HCT116 (cell line): Measurements from ENCODE around the gene RAET1L. TPM values are rescaled to one million over a fixed set of nuclear protein-coding genes. Genes with fewer than 3 reads are reported as not detected.

ENCODE experiments used
- ATAC-seq: fragments of 200-7000 bp; cut with Tn5 transposase; 2 replicates; pipeline ENCODE4 v1.9.1; 2020; ENCODE audit warnings: mild to moderate bottlenecking, moderate library complexity
- BruUV-seq: library from RNA; stranded (reverse); fragments of 400-500 nt; replicated peaks from 2 replicates; lab custom pipeline; 2021; lab: Mats Ljungman, UMichigan
- CTCF ChIA-PET: fragments of 300-600 bp; sonication (Branson Sonifier 250); formaldehyde crosslinking; loops from one replicate; lab custom pipeline; 2021; ENCODE audit warnings: antibody characterized with exemption; lab: Charles Lee
- POLR2A ChIA-PET: fragments of 300-600, 350-600 bp; sonication (Branson Sonifier 250); formaldehyde crosslinking; loops from one replicate; lab custom pipeline; 2021; ENCODE audit warnings: antibody characterized with exemption; lab: Charles Lee
- RAD21 ChIA-PET, 2 experiments: fragments of 300-600 bp; sonication (Branson Sonifier 250); formaldehyde crosslinking; loops; one replicate each; lab custom pipeline; 2023; ENCODE audit warnings: low total read pairs in 2 of 2; ENCODE audit not compliant: uncharacterized antibody in 2 of 2, unreplicated experiment in 2 of 2, low non-redundant PET in 1 of 2; lab: Charles Lee
- DNase-seq: peaks from one replicate; pipeline ENCODE4 v3.0.0-alpha.2; 2010; ENCODE audit warnings: low read depth, low spot score
- H2AFZ ChIP-seq: fragments of 200-600 bp; shearing (Covaris generic), sonication (generic); 2 replicates; pipeline ENCODE4 v1.6.1; 2017; ENCODE audit warnings: low read depth, mixed run types, mixed read lengths, antibody characterized with exemption, low read length; ENCODE audit not compliant: poor library complexity, severe bottlenecking
- H3K27ac ChIP-seq: 2 replicates; pipeline ENCODE4 v1.5.1; 2012; ENCODE audit warnings: low read depth, low read length
- H3K27me3 ChIP-seq: fragments of 200-600 bp; sonication (generic); 2 replicates; pipeline ENCODE4 v1.6.1; 2016; ENCODE audit warnings: mixed run types, low read length, mixed read lengths; ENCODE audit not compliant: insufficient read depth
- H3K36me3 ChIP-seq, 2 experiments: fragments of 200-500 bp in 1 of 2; fragments of 200-600 bp in 1 of 2; sonication (Bioruptor generic) in 1 of 2; sonication (generic) in 1 of 2; 2 replicates each; pipeline versions ENCODE4 v1.5.1 to v1.6.1; 2014 to 2016; ENCODE audit warnings: low read length in 2 of 2, inconsistent platforms in 1 of 2, mixed read lengths in 1 of 2, mixed run types in 1 of 2; ENCODE audit not compliant: insufficient read depth in 2 of 2, control insufficient read depth in 1 of 2
- H3K4me1 ChIP-seq, 2 experiments: fragments of 200-600 bp in 1 of 2; sonication (generic) in 1 of 2; 2 replicates each; pipeline versions ENCODE4 v1.5.1 to v1.6.1; 2012 to 2017; ENCODE audit warnings: low read length in 2 of 2, inconsistent platforms in 1 of 2, mild to moderate bottlenecking in 1 of 2, mixed read lengths in 1 of 2, mixed run types in 1 of 2, moderate library complexity in 1 of 2; ENCODE audit not compliant: insufficient read depth in 2 of 2, control insufficient read depth in 1 of 2
- H3K4me2 ChIP-seq: fragments of 200-600 bp; sonication (generic); 2 replicates; pipeline ENCODE4 v1.6.1; 2017; ENCODE audit warnings: mixed run types, low read length, mixed read lengths
- H3K4me3 ChIP-seq, 2 experiments: fragments of 200-600 bp in 1 of 2; sonication (generic) in 1 of 2; replicated peaks in 1 of 2; 2 replicates each; pipeline ENCODE4 v1.5.1; 2011 to 2016; ENCODE audit warnings: low read length in 2 of 2, control low read depth in 1 of 2, low read depth in 1 of 2, mild to moderate bottlenecking in 1 of 2, mixed read lengths in 1 of 2, mixed run types in 1 of 2
- H3K79me2 ChIP-seq: fragments of 200-600 bp; sonication (generic); 2 replicates; pipeline ENCODE4 v1.6.1; 2017; ENCODE audit warnings: mild to moderate bottlenecking, mixed run types, low read length, moderate library complexity, mixed read lengths; ENCODE audit not compliant: insufficient read depth
- H3K9ac ChIP-seq: fragments of 200-600 bp; sonication (generic); 2 replicates; pipeline ENCODE4 v1.6.1; 2016; ENCODE audit warnings: low read length, mixed read lengths
- H3K9me2 ChIP-seq: fragments of 200-600 bp; sonication (generic), shearing (Covaris generic); 2 replicates; pipeline ENCODE4 v1.6.1; 2017; ENCODE audit warnings: mixed run types, mild to moderate bottlenecking, moderate library complexity; ENCODE audit not compliant: insufficient read depth
- H3K9me3 ChIP-seq, 2 experiments: fragments of 200-500 bp in 1 of 2; fragments of 200-600 bp in 1 of 2; sonication (Bioruptor generic) in 1 of 2; sonication (generic) in 1 of 2; 2 replicates each; pipeline ENCODE4 v1.6.1; 2014 to 2017; ENCODE audit warnings: low read length in 2 of 2, mixed read lengths in 2 of 2, inconsistent platforms in 1 of 2, low read depth in 1 of 2, mild to moderate bottlenecking in 1 of 2, mixed run types in 1 of 2, moderate library complexity in 1 of 2; ENCODE audit not compliant: control insufficient read depth in 1 of 2, insufficient read depth in 1 of 2
- H4K20me1 ChIP-seq: fragments of 200-600 bp; sonication (generic), shearing (Covaris generic); 2 replicates; pipeline ENCODE4 v1.6.1; 2017; ENCODE audit warnings: mixed run types, mild to moderate bottlenecking, moderate library complexity; ENCODE audit not compliant: insufficient read depth
- ATF3 ChIP-seq: IDR thresholded peaks from 2 replicates; pipeline ENCODE4 v1.6.1; 2012
- CBX3 ChIP-seq: IDR thresholded peaks from 2 replicates; pipeline ENCODE4 v1.6.1; 2012; ENCODE audit warnings: low read depth
- CEBPB ChIP-seq: IDR thresholded peaks from 2 replicates; pipeline ENCODE4 v1.6.1; 2012; ENCODE audit warnings: low read depth
- ELF1 ChIP-seq: IDR thresholded peaks from 2 replicates; pipeline ENCODE4 v1.6.1; 2012; ENCODE audit warnings: low read depth, borderline replicate concordance
- EZH2 ChIP-seq: fragments of 200-600 bp; sonication (generic); IDR thresholded peaks from 2 replicates; pipeline ENCODE4 v1.6.1; 2017; ENCODE audit warnings: antibody characterized with exemption, mixed run types
- POLR2A ChIP-seq: IDR thresholded peaks from 2 replicates; pipeline ENCODE4 v1.7.0; 2011; ENCODE audit warnings: borderline replicate concordance; ENCODE audit not compliant: insufficient read depth, insufficient read length; ENCODE audit errors: extremely low read depth
- POLR2AphosphoS5 ChIP-seq: IDR thresholded peaks from 2 replicates; pipeline ENCODE4 v1.6.1; 2011; ENCODE audit warnings: mild to moderate bottlenecking, low read depth, low read length, moderate library complexity
- SIN3A ChIP-seq: IDR thresholded peaks from 2 replicates; pipeline ENCODE4 v1.6.1; 2012; ENCODE audit warnings: low read depth
- SP1 ChIP-seq: IDR thresholded peaks from 2 replicates; pipeline ENCODE4 v1.6.1; 2012; ENCODE audit warnings: low read depth
- YY1 ChIP-seq: IDR thresholded peaks from 2 replicates; pipeline ENCODE4 v1.6.1; 2011; ENCODE audit warnings: low read length, low read depth, moderate library complexity, mild to moderate bottlenecking; ENCODE audit not compliant: insufficient replicate concordance; ENCODE audit errors: extremely low read depth
- ZFX ChIP-seq: fragments of 450-650 bp; IDR thresholded peaks from 2 replicates; pipeline ENCODE4 v1.6.1; 2017
- intact Hi-C: fragments of 100-400 bp; cut with micrococcal nuclease; formaldehyde crosslinking; loops from 2 replicates; pipeline ENCODE4 v1.10.0; 2022
- total RNA-seq: library from RNA; stranded (reverse); gene quantifications from one replicate; pipeline ENCODE4 v1.2.1, GENCODE V29; 2021; ENCODE audit not compliant: unreplicated experiment
- TF ChIP-seq, protein P1 (sequence below): IDR thresholded peaks from 2 replicates; pipeline ENCODE4 v1.6.1; 2012

Gene RAET1L
- total RNA-seq, 1 experiment from 2014 or later = 1.5 TPM

DNA sequence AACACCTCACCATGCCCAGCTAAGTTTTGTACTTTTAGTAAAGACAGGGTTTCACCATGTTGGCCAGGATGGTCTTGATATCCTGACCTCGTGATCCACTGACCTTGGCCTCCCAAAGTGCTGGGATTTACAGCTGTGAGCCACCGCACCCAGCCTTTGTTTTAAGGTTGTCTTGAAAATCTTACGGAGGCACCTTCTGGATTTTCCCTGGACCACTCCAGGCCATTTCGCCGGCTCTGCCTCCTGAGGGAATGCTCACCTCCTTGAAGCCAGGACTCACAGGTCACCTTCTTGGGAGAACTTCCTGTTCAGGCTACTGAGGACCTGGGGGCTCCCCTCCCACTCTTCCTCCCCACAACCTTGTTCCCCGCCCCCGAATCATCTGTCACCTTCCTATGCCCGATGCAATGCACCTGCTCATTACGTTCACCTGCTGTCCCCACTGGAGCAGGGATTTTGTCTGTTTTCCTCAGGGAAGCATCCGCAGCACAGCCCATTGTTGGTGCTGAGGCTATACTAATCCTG is 19.4 kb upstream of the RAET1L start:
- no peak overlapping the region for H3K4me3 ChIP-seq
- no peaks in the 10 kb centered on the region for H3K27me3 ChIP-seq
- H3K9ac ChIP-seq = no peak overlapping the region
- H3K9me3 ChIP-seq = no peaks in the 10 kb centered on the region
- no peaks in the 10 kb centered on the region for H3K36me3 ChIP-seq
- no peaks in the 10 kb centered on the region for H4K20me1 ChIP-seq
- no peak overlapping the region for H3K4me2 ChIP-seq
- H2AFZ ChIP-seq = no peak overlapping the region
- ChIA-PET POLR2A (no interaction called here), RAD21 (no interaction called here), CTCF (no interaction called here)
- ATAC-seq (no peak), DNase-seq (no peak)
- BruUV-seq = no TSS peak
- intact Hi-C loops = no loop called here
- no peaks in the 10 kb centered on the region for H3K9me2 ChIP-seq
- no peaks in the 10 kb centered on the region for H3K79me2 ChIP-seq
- H3K27ac ChIP-seq = no peak overlapping the region
- TF ChIP-seq YY1 = no peak
- peaks cover 0 to 5% of the 10 kb centered on the region in 2 experiments; a peak in 2 of 4 replicates for H3K4me1 ChIP-seq

DNA sequence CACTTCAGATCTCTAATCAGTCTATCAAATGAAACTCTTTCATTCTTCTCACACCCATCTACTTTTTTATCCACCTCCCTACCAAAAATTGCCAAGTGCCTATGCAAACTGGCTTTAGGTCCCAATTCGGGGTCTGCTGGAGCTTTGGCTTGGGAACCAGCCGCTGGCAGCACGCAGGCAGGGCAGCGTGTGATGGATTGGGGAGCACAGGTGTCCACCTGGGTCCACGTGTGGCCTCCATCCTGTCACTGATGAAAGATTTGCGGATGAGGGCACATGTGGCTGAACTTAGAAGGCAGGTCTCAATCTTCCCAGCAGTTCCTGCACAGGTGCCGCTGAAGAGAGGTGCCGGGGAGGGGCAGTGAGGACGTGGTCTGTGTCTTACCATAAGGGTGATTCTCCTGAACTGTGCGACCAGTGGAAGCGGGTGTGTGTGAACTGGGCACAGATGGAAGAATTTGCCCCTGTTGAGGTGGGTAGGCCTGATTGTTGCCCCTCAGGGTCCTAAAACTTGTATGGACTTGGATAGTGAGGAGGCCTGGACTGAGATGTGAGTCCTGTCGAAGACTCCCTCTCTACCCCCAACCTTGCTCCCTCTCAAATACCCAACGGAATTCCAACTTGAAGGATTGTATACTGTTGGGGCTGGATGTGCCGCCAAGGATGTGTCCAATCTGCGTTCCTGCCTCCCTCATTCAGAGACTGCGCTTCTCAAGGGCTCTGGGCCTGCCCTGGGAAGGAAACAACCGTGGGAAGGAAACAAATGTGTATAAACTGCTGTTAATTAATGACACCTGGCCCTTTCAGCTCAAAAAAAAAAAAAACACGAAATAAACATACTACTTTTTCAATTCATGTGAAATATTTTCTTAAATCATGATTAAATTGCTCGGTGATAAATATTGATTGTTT is 18.4 kb upstream of the RAET1L start:
- CTCF ChIA-PET = interaction anchor here (0.5 kb wide), 1 partner anchor 60 kb away, joined by 3 read pairs; no protein-coding TSS in a partner anchor
- no TSS peak for BruUV-seq
- no peak overlapping the region for H2AFZ ChIP-seq
- POLR2A ChIA-PET = no interaction called here
- H4K20me1 ChIP-seq = no peaks in the 10 kb centered on the region
- TF ChIP-seq CBX3 (no peak), ZFX (no peak), POLR2AphosphoS5 (no peak), CEBPB (no peak), ATF3 (no peak), SP1 (no peak), POLR2A (no peak), ELF1 (no peak), EZH2 (no peak), SIN3A (no peak)
- TF ChIP-seq, protein P1, sequence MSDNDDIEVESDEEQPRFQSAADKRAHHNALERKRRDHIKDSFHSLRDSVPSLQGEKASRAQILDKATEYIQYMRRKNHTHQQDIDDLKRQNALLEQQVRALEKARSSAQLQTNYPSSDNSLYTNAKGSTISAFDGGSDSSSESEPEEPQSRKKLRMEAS = no peak
- H3K9ac ChIP-seq = no peak overlapping the region
- H3K4me2 ChIP-seq = no peak overlapping the region
- ATAC-seq (no peak), DNase-seq (no peak)
- no peak overlapping the region for H3K4me3 ChIP-seq
- RAD21 ChIA-PET = no interaction called here
- H3K36me3 ChIP-seq = no peaks in the 10 kb centered on the region
- H3K27ac ChIP-seq = no peak overlapping the region
- no peaks in the 10 kb centered on the region for H3K9me2 ChIP-seq
- H3K9me3 ChIP-seq = no peaks in the 10 kb centered on the region
- intact Hi-C loops = no loop called here
- H3K27me3 ChIP-seq = no peaks in the 10 kb centered on the region
- H3K4me1 ChIP-seq = peaks cover 0 to 5% of the 10 kb centered on the region in 2 experiments; a peak in 2 of 4 replicates
- no peaks in the 10 kb centered on the region for H3K79me2 ChIP-seq
